Adipose tissue (tissue), 3 donors: ENCODE data around the gene DACH1. TPM values are rescaled to one million over a fixed set of nuclear protein-coding genes. Genes with fewer than 3 reads are reported as not detected.
"Not testable (repeated sequence)": the region's sequence is repeated elsewhere in the genome, so short reads cannot be mapped to it uniquely, and the experiment has no call there.

Experiments
- H3K27ac ChIP-seq: one replicate; pipeline ENCODE4 v1.5.1; 2013; ENCODE audit warnings: low read depth, low read length
- WGBS, 3 donors: extraction: QIAGEN DNeasy Blood & Tissue Kit; methylation state at CpG; one replicate each; pipeline ENCODE4 v1.1.7; 2013; 5-methylcytosine and 5-hydroxymethylcytosine counted together
- polyA plus RNA-seq, 3 donors: library from polyadenylated mRNA; stranded (reverse); fragments of 200-250 nt; gene quantifications; one replicate each; pipeline ENCODE4 v1.2.3, GENCODE V29; 2013
- donor health status: healthy with polysubstance abuse.
- donor health status: Bipolar disorder and iron deficiency.
- donor health status: healthy.

DACH1 gene
- polyA plus RNA-seq, 3 donors, result 0.62 to 2.5 (median 2.2) TPM

DNA sequence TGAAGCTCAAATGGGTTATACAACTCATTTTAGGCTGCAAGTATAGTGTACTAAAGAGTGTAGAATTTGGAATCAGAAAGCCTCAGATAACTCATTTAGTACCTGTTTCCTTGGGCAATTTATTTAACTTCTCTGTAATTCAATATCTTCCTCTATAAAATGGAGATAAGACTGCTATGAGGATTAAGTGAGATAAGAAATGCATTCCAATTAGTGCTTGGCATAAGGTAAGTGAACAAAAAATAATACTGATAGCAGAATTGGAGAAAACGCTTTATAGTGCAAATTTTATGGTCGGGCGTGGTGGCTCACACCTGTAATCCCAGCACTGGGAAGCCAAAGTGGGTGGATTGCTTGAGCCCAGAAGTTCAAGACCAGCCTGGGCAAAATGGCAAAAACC lies 25.0 kb downstream of the DACH1 start:
- no peak overlapping the region for H3K27ac ChIP-seq
- 79 to 94% (median 91%) methylated on average over 3 of the region's 3 CpGs for WGBS, 3 donors

DNA sequence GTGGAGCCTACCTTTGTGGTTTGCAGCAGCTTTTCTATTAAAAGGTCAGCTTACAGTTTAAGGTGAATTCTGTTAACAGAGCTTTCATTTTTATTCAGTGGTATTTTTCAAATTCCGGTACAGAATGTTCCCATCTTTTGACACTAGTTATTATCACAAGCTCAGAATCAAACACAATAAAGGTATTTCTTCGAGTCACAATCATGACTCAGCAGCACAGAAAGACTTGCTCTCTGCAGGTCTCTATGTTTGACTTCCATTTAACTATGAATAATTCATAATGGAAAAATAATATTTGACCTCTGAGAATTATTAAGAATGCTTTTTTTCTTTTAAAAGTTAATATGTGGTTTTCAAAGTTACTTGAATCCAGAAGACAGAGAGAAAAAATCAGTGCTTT lies 28.2 kb downstream of the DACH1 start:
- WGBS, 3 donors, result 52 to 64% (median 62%) methylated on average over 2 of the region's 2 CpGs
- no peak overlapping the region for H3K27ac ChIP-seq

DNA sequence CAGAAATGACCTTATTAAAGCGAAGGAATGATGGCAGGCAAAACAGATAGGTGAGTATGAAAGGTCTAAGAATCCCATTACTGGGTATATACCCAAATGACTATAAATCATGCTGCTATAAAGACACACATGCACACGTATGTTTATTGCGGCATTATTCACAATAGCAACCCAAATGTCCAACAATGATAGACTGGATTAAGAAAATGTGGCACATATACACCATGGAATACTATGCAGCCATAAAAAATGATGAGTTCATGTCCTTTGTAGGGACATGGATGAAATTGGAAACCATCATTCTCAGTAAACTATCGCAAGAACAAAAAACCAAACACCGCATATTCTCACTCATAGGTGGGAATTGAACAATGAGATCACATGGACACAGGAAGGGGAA lies 29.4 kb downstream of the DACH1 start:
- not testable (repeated sequence) for H3K27ac ChIP-seq
- WGBS, 3 donors, result 94 to 96% (median 95%) methylated on average over 3 of the region's 5 CpGs

DNA sequence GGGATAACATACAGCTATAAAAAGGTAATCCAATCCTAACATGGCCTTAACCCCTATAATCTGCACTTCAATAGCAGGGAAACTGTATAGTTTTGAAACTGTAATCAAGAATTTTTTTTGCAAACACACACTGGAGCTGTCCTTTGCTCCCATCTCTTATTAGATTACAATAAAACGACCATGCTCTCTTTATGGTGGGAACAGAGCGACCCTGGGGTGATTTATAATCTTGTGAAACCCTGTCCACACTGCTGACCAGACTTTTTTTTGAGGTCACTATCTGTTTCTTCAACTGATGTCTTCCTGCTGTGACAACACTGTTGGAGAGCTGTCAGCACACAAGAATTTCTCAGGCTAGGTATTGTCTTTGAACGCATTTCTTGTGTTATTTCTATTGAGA lies 35.3 kb downstream of the DACH1 start:
- H3K27ac ChIP-seq, result no peak overlapping the region
- 42 to 54% (median 50%) methylated on average over 3 of the region's 3 CpGs for WGBS, 3 donors

DNA sequence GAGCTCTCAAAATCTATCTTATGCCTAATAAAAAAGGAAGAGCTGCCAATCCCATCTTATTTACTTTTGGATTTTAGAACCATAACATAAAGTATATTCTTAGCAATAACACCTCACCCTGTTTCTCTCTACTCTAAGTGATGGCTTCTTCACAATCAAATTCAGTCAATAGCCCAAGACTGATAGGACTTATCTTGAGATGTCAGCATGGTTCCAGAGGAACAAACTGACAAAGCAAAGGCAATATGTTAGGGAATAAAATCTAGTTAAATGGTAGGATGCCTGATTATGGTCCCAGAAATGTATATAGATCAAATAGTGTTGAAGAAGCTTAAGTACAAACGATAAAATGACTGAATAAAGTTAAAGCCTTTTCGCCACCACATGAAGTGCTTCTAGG lies 36.3 kb downstream of the DACH1 start:
- WGBS, 3 donors, result 91 to 94% (median 91%) methylated on average over 2 of the region's 2 CpGs
- no peak overlapping the region for H3K27ac ChIP-seq

DNA sequence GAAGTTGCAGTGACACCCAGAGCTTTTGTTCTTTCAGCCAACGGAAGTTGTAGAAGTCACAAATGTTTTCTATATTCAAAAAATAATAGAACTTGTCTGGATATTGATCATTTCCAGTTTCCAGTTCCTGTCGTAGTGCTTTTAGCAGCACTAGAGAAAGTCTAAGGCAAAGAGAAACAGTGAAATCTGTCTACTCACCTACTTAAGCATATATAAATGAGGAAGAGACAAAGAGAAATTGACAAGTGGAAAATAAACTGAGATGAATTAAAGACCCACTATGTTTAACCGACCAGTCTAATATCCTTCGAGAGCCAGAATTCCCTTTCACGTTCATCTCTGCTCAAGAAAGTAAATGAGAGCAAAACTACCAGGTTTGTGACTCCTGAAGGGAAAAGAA lies 36.7 kb downstream of the DACH1 start:
- WGBS, 3 donors, result 40 to 60% (median 50%) methylated on average over 5 of the region's 5 CpGs

DNA sequence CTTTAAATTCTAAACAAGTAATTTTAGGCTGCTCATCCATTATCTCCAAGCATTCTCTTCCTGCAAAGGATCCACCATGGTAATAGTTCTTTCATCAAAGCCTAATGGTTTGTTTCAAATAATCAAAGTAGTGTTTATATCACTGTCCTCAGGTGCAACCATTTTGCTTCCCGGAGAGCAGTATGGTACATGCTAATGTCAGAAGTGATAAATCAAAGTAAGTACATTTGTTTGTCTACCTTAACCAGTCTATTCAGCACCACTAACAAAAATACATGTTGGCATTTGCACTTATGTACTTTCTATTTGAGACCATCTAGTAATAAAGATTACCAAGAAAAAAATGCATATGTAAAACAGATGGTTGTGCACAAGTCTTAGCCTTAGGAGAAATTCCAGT lies 37.5 kb downstream of the DACH1 start:
- H3K27ac ChIP-seq, result no peak overlapping the region
- WGBS, 3 donors, result 59 to 66% (median 60%) methylated on average over 1 of the region's 1 CpG

More for the DNA sequence above, 36.7 kb downstream of the DACH1 start:
- H3K27ac ChIP-seq, result no peak overlapping the region

DNA sequence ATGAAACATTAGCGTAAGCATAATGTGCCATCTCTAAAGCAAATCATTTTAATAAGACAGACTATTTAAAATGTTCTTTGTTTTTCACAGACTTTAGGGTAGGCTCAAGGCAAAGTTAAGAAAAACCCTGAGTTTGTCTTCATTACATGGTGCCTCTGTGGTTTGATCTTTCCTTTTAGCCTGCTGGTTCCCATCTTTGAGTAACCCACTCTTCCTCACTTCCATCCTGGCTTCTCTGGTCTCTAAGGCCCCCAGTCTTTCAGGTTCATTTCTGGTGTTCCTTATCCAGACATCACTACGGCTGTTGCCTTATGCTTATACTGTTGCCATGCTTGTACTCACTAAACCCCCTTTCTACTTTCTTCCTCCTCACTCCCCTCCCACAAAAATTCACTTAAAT lies 38.4 kb downstream of the DACH1 start:
- 69 to 90% (median 80%) methylated on average over 2 of the region's 2 CpGs for WGBS, 3 donors
- no peak overlapping the region for H3K27ac ChIP-seq

DNA sequence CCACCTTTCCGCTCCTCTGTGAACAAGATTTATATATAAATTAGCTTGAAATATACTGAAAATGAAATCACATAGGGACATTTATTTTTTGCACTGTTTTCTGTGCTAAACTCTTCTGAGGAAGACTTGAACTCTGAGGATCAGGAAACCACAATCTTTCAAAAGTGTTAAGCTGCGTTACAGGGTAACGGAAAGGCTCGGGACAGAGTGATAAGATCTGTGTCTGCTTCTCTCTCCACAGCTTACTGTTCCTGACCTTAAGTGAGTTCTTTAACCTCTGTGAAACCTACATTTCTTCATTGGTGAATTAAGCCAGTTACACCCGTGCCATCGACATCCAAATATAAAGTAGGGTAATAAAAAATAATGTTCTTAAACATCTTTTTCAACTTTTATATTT lies 38.9 kb downstream of the DACH1 start:
- no peak overlapping the region for H3K27ac ChIP-seq
- 39 to 41% (median 40%) methylated on average over 6 of the region's 6 CpGs for WGBS, 3 donors

DNA sequence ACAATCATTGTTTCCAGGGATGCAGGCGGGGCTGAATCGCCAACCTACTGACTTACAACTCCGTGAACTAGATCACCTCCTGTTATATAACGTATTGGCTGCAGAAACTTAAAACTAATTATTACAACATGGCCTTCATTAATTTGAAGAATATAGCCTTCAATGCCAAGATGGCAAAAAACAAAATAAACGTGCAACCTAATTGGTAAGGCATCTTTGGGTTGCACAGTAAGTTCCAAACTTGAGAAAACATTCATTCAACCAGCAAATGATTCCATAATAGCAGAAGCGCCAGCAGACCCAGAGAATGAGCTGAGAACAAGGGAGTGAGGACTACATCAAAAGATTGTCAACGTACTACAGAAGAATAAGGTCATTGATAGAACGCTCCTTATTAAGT lies 39.8 kb downstream of the DACH1 start:
- H3K27ac ChIP-seq, result no peak overlapping the region
- WGBS, 3 donors, result 79 to 83% (median 82%) methylated on average over 8 of the region's 8 CpGs

DNA sequence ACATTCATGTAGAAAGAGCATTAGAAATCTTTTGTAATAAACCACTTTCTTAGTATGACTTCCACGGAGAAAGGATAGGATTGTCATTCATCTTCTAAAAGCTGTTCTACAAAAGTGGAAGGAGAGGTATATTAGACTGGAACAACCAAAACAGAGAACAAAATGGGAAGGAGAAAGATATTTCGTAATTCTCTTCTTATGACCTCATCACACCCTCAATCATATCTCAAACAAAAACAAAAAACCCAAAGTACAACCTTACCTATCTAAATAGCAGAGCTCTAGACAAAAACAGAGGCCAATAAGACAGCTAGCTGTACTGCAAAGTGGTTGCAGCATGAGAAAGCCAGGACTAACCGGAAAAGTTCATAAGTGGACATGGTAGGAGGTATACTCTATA lies 46.3 kb downstream of the DACH1 start:
- H3K27ac ChIP-seq, result no peak overlapping the region
- WGBS, 3 donors, result 70 to 82% (median 72%) methylated on average over 3 of the region's 3 CpGs

DNA sequence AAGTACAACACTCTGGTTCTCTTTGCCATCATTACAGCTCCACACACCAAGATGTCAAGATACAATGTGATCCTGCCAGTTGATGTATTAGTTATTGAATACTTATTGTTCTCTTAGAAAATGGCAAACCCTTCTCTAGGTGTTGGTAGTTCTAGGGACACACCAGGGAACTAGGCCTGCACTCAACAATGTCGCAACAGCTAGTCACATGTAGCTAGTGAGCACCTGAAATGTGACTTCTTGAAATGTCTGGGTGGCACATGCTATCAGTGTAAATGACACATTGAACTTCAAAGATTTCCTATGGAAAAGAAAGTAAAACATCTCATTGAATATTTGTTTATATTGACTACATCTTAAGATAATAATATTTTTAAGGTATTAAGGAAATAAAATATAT lies 49.7 kb downstream of the DACH1 start:
- 93 to 97% (median 96%) methylated on average over 1 of the region's 1 CpG for WGBS, 3 donors
- H3K27ac ChIP-seq, result no peak overlapping the region

DNA sequence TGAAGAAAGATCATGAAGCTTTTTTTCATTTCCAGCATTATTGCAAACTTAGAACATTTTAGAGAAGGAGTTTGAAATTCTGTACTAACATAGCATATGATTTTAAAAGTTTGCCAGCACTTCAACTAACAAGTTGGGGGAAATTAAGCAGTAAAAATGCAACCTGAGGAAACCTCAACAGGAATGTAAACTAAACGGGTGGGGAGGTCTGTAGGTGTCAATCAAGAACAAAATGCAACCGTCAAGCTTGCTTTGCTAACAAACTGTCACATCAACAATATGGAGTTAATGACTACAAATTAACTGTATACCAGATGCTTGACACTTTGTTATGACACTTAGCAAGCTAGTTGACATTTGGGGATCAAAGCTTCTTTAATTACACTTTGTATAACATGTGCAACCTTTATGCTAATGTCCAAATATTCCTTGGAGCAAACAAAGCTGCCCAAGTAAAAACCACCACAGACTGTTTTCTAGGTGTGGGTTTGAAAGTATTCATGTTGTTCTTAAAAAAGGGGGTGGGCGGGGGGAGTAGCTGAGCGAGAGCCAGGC lies 52.1 kb downstream of the DACH1 start:
- 42 to 62% (median 56%) methylated on average over 4 of the region's 4 CpGs for WGBS, 3 donors

DNA sequence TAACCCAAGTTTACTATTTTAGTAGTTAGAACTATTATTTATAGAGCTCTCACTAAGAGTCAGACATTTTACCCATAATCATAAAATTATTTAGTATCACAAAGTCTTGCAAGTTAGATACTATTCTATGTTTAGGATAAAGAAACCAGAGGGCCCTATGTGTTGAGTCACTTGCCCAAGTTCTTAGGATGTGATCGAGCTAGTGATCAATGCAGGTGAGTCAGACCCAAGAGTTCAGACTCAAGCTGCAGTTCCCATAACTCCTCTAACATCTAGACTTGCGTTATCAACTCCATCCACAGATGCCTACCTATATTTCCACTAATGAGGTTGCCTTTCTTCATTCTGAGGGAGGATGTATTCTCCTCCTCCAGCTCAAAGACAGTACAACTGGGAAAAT lies 53.8 kb downstream of the DACH1 start:
- H3K27ac ChIP-seq, result no peak overlapping the region
- 93 to 100% (median 98%) methylated on average over 2 of the region's 2 CpGs for WGBS, 3 donors

More for the DNA sequence above, 52.1 kb downstream of the DACH1 start:
- no peak overlapping the region for H3K27ac ChIP-seq

DNA sequence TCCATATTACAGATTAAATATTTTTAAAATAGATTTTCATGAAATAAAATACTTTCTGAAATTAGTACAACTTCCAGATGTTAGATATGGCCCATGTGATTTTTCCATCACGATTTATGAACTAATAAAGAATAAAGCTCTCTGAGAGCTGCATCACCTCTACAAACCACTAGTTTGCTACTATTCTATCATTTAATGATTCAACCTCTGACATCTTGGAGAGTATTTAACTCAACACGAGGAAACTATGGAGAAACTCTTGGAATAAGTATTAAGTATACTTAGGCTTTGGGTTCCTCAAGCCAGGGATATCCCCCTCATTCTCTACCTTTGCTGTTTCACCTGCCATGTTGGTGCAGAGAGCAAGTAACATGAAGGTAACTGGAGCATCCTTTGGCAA lies 55.7 kb downstream of the DACH1 start:
- H3K27ac ChIP-seq, result no peak overlapping the region
- 72 to 79% (median 75%) methylated on average over 2 of the region's 2 CpGs for WGBS, 3 donors

DNA sequence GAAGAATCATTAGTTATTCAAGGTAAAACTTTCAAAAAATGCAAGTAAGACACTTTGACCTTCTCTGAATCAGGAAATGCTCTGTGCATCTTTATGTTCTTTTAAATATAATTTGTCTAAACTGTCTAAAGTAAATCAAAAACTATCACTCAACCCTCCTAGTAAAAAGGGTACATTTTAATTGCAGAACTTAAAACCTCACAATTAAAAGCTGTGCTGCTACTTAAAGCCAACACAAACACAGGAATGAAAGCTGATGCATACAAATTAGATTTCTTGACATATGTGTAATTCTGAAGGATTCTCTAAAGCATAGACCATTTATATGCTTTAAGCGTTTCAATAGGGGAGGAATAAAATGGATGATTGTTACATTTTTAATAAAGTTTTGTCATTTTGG lies 58.3 kb downstream of the DACH1 start:
- WGBS, 3 donors, result 90 to 100% (median 98%) methylated on average over 1 of the region's 1 CpG
- no peak overlapping the region for H3K27ac ChIP-seq

DNA sequence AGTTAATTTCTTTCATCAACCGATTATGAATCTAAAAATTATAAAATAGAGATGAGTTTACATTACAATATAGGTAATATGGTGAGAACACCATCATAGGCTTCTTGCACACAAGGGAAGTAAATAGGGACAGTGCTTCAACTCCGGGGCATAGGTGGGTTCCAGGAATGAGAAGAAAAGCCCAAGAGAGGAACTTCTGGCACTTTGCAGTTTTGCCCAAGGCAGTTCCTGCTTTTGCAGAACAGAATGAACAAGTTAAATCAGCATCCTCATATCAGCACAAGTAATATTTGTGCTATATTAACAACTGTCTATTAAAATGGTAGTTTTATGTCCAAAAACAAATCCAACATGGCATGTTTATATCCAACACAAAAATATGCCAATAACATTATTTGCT lies 60.1 kb downstream of the DACH1 start:
- H3K27ac ChIP-seq, result no peak overlapping the region
- 68 to 84% (median 69%) methylated on average over 2 of the region's 2 CpGs for WGBS, 3 donors

DNA sequence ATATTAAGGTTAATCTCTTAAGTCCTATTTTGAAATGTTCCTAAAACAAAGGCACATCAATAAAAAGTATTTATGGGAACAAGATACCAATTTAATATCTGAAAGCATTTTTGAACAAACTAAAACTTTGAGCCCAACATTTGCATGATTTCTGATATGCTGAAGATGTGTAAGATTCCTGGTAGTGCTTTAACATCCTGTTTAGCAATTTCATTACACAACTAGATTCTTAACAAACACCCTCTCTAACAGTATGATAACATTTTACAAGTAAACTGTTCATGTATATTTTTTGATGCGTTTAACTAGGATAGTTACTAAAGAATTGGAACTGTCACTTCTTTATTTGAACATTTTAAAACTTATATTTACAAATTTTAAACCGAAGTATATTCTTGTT lies 63.9 kb downstream of the DACH1 start:
- H3K27ac ChIP-seq, result no peak overlapping the region
- WGBS, 3 donors, result 56 to 90% (median 75%) methylated on average over 2 of the region's 2 CpGs

DNA sequence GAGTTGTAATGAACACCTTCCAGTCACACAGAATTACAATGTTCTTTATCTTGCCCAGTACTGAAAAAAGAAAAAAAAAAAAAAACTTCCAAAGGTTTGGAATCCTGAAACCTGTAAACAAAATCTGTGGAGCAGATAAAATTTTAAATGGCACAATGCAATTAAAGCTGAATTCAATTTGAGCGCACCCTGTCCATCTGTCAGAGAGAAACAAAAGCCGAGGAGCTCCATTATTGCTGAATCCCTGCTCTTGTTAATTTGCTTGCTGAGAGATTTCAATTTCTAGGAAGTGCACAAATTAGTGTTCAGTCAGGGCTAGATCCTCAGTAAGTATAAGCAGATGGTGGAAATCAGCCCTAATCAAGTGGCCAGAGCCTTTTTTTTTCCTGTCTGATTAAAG lies 65.2 kb downstream of the DACH1 start:
- WGBS, 3 donors, result 73 to 87% (median 84%) methylated on average over 2 of the region's 2 CpGs
- no peak overlapping the region for H3K27ac ChIP-seq

DNA sequence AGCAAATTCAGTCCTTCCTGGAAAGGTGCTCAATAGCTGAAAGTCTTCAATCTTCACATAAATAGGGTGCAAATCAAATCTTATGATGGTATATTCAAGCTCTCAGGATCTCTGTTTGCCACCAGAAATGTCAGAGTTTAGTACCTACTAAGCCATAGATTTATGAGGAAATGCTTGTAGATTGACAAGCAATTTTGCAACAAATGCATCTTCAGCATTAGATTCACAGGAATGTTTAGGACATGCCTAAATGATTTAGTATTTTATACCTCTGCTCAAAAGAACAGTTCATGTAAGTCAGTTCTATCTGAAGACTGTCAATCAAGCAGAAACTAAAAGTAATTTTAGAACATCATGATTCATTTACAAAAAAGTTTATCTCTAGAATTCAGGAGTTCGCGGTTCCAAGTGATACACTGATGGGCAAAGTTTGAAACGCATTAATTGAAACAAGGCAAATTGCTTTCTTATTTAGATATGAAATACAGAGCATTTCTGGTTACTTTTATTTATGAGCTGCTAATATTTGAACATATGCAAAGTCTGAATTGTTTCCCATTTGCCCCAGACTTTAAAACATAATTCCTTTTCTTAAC lies 65.7 kb downstream of the DACH1 start:
- 83 to 92% (median 90%) methylated on average over 3 of the region's 3 CpGs for WGBS, 3 donors
- no peak overlapping the region for H3K27ac ChIP-seq

DNA sequence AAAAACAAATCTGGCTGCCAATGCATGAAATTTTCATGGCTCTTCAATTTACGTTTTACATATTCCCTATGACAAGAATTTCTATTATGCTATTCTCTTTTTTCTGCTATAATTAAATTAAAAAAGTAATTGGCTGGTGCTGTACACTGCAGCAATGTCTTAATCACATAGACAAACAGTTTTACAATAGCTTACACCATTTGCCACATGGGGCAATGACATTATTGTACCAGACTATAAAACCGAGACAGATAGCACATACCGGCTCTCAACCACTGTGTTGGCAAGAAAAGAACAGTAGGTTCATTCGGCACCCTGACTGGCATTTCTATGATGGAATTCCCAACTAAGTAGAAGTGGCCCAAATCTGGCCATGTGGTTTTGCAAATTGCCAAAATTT lies 67.7 kb downstream of the DACH1 start:
- no peak overlapping the region for H3K27ac ChIP-seq
- 74 to 98% (median 77%) methylated on average over 4 of the region's 4 CpGs for WGBS, 3 donors
